EL (cell line): Measurements from ENCODE around the gene C20orf141.
"Not testable (repeated sequence)": the region's sequence is repeated elsewhere in the genome, so short reads cannot be mapped to it uniquely, and the experiment has no call there.

Source experiments
- DNase-seq: peaks from one replicate; pipeline ENCODE4 v3.0.0-alpha.2; 2016

C20orf141 gene

DNA sequence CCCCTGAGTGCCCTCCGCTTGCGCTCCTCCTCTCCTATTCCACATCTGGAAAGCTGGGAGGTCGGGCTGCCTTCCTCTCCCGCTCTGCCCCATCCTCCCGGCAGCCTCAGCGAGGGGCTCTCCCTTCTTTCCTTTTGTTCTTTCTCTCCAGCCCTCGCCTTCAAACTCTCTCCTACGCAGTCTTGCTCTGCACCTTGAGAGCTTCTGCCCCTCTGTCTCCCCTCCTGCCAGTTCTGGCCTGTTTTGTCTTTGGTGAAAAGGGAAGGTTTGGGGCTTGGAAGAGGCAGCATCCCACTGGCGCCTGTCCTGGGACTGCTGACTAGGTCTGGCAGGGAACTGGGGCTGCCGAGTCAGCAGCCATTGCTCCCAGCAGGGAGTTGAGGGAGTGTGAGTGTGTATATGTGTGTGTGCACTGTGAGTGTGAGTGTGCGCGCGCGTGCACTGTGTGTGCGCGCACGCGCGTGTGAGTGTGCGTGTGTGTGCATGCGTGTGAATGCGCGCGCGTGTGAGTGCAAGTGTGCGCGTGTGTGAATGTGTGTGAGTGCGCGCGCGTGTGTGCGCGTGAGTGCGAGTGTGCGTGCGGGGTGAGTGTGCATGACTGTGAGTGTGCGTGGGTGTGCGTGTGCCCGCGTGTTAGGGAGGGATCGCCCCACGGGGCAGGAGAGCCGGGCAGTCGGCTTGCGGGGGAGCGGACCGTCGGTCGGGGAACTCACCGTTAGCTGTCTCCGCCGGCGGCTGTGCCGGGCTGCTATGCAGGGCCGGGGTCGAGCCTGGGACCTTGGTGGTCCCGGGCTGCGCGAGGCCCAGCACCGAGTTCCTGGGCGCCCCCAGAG lies 14.9 kb upstream of the C20orf141 start:
- no peak for DNase-seq

DNA sequence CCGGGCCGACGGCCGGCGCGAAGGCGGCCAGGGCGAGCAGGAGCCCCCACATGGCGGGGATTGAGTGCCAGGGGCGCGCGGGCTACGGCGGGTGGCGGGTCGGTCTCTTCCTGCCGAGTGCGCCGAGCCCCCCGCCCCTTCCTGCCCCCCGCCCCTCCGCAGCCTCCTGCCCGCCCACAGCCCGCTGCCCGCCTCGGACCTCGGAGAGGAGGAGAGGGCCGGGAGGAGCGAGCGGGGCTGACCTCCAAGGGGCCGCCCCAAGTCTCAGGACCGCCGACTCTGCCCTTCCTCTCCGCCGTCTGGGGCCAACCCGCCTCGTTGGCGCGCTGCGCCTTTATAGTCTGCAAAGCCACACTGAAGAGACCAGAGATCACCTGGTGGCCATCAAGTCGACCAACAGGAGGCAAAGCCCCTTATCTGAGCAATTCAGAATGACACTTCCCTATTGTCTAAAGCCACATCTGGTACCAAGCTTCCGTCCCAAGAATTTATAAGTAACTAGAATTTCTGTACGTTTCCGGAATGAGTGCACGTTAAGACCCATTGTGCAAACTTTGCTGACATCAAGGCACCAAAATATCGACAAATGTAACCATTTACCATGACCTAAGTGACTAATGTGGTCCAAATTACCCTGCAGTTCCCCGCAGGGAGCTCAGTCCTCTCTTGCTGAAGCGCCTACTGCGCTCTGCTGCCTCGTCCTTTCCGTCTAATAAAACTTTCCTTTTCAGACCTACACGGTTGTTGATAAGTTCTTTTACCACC lies 14.1 kb upstream of the C20orf141 start, which contains the start of gene CPXM1:
Gene CPXM1, minus strand, starts transcription at position 107 of the 765 bp plus-strand sequence. Its CDS starts 55 bp downstream, at position 52.
- DNase-seq, result no peak

DNA sequence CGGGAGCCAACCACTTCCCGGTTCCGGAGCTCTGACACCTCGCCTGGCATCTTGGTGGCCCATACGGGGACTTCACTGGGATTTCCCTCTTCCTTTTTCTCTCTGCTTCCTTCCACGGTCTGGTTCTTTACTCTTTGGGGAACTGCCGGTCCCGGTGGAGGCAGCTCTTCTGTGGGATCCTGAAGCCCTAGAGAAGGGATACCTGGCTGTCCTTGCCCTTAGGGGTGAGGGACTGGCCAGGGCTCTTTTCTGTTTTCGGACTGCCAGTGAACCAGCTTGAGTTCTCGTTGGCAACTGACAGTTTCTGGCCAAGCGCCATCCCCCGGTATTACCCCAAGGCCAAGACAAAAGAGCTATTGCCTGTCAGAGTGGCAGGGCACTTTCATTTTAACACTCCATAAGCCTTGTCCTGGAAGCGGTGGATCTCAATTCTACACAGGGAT lies 13.5 kb upstream of the C20orf141 start:
- DNase-seq, result no peak

DNA sequence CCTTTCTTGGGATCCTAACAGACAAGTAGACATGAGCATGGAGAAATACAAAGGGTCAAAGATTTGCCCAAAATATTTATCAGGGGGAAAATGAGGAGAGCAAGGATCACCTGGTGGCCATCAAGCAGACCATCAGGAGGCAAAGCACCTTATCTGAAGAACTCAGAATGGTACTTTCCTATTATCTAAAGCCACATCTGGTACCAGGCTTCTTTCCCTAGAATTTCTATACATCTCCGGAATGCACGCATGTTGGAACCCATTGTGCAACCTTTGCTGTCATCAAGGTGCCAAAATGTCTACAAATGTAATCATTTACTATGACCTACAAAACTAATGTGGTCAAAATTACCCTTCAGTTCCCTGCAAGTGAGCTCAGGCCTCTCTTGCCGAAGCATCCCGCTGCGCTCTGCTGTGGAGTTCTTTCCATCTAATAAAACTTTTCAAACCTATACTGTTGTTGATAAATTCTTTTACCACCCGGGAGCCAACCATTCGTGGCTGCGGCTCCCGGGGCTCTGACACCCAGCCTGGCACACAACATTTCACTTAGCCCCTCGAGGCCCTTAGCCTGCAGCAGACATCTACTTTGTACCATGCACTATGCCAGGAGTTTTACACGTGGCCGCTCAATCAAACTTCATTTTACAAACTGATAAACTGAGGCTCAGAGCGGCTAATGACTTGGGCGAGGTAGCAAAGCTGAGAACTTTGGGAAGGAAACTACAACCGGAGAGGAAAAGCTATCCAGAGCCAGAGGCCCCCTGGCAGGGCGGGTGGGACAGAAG lies 10.6 kb upstream of the C20orf141 start:
- no peak for DNase-seq

GRCh38 chr20:2804852-2805688 lies 9.7 kb upstream of the C20orf141 start:
- DNase-seq, result no peak

- DNase-seq, result no peak
Measured at GRCh38 chr20:2805689-2806350, 9.0 kb upstream of the C20orf141 start.

- no peak for DNase-seq
Measured at GRCh38 chr20:2806351-2806701, 8.5 kb upstream of the C20orf141 start.

DNA sequence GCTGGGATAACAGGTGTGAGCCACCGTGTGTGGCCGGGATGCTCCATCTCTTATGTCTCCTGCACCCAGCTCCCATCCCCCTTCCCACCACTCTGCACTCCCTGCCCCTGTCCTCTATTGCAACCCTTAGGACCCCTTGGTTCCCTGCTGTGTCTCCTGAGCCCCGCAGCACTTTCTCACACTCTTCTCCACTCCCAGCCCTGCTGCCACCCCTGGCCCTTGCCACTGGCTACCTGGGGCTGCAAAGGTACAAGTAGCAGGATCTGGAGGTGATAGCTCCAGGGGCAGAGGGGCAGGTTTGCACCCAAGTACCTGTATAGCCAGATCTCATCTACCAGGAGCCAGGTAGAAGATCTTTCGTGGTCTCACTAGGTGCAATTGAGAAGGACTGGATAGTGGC lies 7.8 kb upstream of the C20orf141 start:
- no peak for DNase-seq

GRCh38 chr20:2807929-2808328 lies 6.9 kb upstream of the C20orf141 start:
- not testable (repeated sequence) for DNase-seq

- DNase-seq, result no peak
Measured at GRCh38 chr20:2809690-2810089, 5.1 kb upstream of the C20orf141 start.

DNA sequence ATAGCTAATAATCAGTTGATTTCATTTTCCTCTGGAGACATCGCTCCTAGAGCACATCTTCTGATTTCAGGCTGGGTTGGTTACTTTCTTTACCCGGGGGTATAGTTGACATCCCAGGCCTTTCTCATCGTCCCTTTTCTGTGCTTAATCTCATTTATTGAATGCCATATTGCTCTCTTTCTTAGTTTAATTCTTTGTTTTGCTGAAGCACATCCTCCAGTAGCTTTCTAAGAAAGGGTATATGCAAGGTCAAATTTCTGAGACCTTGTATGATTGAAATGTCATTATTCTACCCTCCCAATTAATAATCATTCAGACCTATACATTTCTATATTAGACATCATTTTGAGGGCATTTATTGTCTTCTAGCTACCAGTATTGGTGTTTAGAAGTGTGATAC lies 2.6 kb upstream of the C20orf141 start:
- no peak for DNase-seq

DNA sequence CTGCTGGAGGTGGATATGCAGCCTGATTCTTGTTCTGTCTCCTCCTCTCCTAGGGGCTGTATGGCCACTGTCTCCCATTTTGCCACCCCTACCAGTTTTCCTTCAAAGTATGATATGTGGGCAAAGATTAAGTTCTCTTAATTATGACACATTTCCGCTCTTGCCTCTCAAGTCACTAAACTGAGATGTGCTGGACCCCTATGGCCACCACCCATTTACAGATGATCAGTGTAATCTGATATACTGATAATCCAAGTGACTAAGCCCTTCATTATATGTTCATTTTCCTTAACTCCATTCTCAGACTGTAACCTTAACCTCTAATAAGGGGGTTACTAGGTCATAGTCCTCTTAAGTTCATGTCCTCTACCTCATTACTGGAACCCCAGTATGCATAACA lies 711 bp upstream of the C20orf141 start:
- peak; percentile 41 for DNase-seq

GRCh38 chr20:2815242-2815900 lies 584 bp downstream of the C20orf141 start:
- no peak for DNase-seq

- DNase-seq, result no peak
Measured at GRCh38 chr20:2816030-2816582, 1.3 kb downstream of the C20orf141 start, which contains the start of gene TMEM239. Gene TMEM239, plus strand, starts transcription at chr20:2816364. Its CDS starts 191 bp downstream, at chr20:2816555.

GRCh38 chr20:2816583-2817340 lies 2.0 kb downstream of the C20orf141 start:
- no peak for DNase-seq

DNA sequence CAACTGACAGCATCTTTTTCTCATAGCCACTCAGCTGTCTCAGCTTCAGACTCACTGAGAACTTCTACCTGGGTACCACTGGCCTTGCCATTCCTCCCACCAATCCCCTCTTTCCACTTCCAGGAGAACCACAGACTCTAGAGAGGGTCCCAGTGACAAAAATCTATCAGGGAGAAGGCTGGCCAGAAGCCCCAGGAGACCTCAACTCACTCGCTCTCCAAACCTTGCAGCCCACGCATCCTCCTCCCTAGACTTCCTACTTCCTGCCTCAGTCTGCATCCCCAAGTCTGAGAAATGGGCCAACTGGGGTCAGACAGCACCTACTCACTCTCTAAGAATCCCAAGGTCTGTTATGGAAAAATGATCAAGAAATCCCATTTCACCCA lies 2.5 kb downstream of the C20orf141 start:
- no peak for DNase-seq

- DNase-seq, result no peak
Measured at GRCh38 chr20:2817891-2818595, 3.3 kb downstream of the C20orf141 start.

GRCh38 chr20:2820084-2820895 lies 5.5 kb downstream of the C20orf141 start:
- peak; percentile 53 for DNase-seq
